SU-DHL-6 (cell line): ENCODE results near the gene COL18A1.

ENCODE experiments used
- EZH2phosphoT487 ChIP-seq: fragments of 200-600 bp; sonication (generic), shearing (Covaris generic); conservative IDR thresholded peaks from 2 replicates; pipeline ENCODE4 v1.6.1; 2018; ENCODE audit warnings: mild to moderate bottlenecking, antibody characterized with exemption, low read length, moderate library complexity, mixed read lengths
- TF ChIP-seq, protein P1 (sequence below): fragments of 200-600 bp; sonication (generic); IDR thresholded peaks from one replicate; pipeline ENCODE4 v1.5.1; 2017; ENCODE audit warnings: antibody characterized with exemption, mild to moderate bottlenecking, low read length, moderate library complexity; ENCODE audit not compliant: insufficient read depth, poor library complexity, severe bottlenecking

GRCh38 chr21:45470773-45471524, 66.0 kb downstream of the COL18A1 start:
- TF ChIP-seq, protein P1, sequence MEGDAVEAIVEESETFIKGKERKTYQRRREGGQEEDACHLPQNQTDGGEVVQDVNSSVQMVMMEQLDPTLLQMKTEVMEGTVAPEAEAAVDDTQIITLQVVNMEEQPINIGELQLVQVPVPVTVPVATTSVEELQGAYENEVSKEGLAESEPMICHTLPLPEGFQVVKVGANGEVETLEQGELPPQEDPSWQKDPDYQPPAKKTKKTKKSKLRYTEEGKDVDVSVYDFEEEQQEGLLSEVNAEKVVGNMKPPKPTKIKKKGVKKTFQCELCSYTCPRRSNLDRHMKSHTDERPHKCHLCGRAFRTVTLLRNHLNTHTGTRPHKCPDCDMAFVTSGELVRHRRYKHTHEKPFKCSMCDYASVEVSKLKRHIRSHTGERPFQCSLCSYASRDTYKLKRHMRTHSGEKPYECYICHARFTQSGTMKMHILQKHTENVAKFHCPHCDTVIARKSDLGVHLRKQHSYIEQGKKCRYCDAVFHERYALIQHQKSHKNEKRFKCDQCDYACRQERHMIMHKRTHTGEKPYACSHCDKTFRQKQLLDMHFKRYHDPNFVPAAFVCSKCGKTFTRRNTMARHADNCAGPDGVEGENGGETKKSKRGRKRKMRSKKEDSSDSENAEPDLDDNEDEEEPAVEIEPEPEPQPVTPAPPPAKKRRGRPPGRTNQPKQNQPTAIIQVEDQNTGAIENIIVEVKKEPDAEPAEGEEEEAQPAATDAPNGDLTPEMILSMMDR, result no peak
- TF ChIP-seq EZH2phosphoT487, result no peak
